HL-60 (cell line): ENCODE measurements around the gene PPP1R13L.

Source experiments
- POLR2AphosphoS5 ChIP-seq: IDR thresholded peaks from 2 replicates; pipeline ENCODE4 v1.6.1; 2012; ENCODE audit warnings: low read depth
- TF ChIP-seq, protein P1 (sequence below): IDR thresholded peaks from one replicate; pipeline ENCODE4 v1.5.1; 2011; ENCODE audit warnings: low read length, control low read depth, inconsistent platforms; ENCODE audit not compliant: insufficient read depth

GRCh38 chr19:45352471-45352870, 52.4 kb downstream of the PPP1R13L start:
- TF ChIP-seq, protein P1, sequence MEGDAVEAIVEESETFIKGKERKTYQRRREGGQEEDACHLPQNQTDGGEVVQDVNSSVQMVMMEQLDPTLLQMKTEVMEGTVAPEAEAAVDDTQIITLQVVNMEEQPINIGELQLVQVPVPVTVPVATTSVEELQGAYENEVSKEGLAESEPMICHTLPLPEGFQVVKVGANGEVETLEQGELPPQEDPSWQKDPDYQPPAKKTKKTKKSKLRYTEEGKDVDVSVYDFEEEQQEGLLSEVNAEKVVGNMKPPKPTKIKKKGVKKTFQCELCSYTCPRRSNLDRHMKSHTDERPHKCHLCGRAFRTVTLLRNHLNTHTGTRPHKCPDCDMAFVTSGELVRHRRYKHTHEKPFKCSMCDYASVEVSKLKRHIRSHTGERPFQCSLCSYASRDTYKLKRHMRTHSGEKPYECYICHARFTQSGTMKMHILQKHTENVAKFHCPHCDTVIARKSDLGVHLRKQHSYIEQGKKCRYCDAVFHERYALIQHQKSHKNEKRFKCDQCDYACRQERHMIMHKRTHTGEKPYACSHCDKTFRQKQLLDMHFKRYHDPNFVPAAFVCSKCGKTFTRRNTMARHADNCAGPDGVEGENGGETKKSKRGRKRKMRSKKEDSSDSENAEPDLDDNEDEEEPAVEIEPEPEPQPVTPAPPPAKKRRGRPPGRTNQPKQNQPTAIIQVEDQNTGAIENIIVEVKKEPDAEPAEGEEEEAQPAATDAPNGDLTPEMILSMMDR: no peak
- no peak for TF ChIP-seq POLR2AphosphoS5
